ENCODE measurements around the gene ADM2.

The ADM2 gene

GRCh38 chr22:50487290-50488005, 6.1 kb downstream of the ADM2 start:
- no peak for DNase-seq

GRCh38 chr22:50488006-50488677, 6.8 kb downstream of the ADM2 start:
- no peak for DNase-seq

- DNase-seq: no peak
Measured at GRCh38 chr22:50488886-50489285, 7.5 kb downstream of the ADM2 start.

- DNase-seq: no peak
Measured at GRCh38 chr22:50489363-50490243, 8.3 kb downstream of the ADM2 start.

GRCh38 chr22:50490531-50491308, 9.4 kb downstream of the ADM2 start:
- no peak for DNase-seq

- no peak for DNase-seq
Measured at GRCh38 chr22:50497093-50497492, 15.8 kb downstream of the ADM2 start.

- no peak for DNase-seq
Measured at GRCh38 chr22:50498322-50498890, 17.1 kb downstream of the ADM2 start.

- no peak for DNase-seq
Measured at GRCh38 chr22:50500452-50500851, 19.1 kb downstream of the ADM2 start.

GRCh38 chr22:50502096-50502495, 20.8 kb downstream of the ADM2 start:
- no peak for DNase-seq

- DNase-seq: no peak
Measured at GRCh38 chr22:50502628-50503474, 21.5 kb downstream of the ADM2 start.

- no peak for DNase-seq
Measured at GRCh38 chr22:50503475-50504145, 22.3 kb downstream of the ADM2 start.

- DNase-seq: no peak
Measured at GRCh38 chr22:50504369-50505211, 23.2 kb downstream of the ADM2 start.

GRCh38 chr22:50505276-50505775, 24.0 kb downstream of the ADM2 start:
- no peak for DNase-seq

- no peak for DNase-seq
Measured at GRCh38 chr22:50505776-50506610, 24.6 kb downstream of the ADM2 start.

GRCh38 chr22:50506611-50507420, 25.5 kb downstream of the ADM2 start:
- DNase-seq: no peak

- peak; percentile 95 for DNase-seq
Measured at GRCh38 chr22:50507421-50507990, 26.2 kb downstream of the ADM2 start, which contains the start of gene LMF2. TSS of gene LMF2 (minus strand) at chr22:50507702. CDS start at chr22:50507675, 27 bp downstream.

Measured in cortex of kidney (tissue), 1 donor.